Measurements from ENCODE around the gene ZNF462. TPM values are rescaled to one million over a fixed set of nuclear protein-coding genes. Genes with fewer than 3 reads are reported as not detected.
"Not testable (repeated sequence)": the region's sequence is repeated elsewhere in the genome, so short reads cannot be mapped to it uniquely, and the experiment has no call there.

ZNF462 gene, protein sequence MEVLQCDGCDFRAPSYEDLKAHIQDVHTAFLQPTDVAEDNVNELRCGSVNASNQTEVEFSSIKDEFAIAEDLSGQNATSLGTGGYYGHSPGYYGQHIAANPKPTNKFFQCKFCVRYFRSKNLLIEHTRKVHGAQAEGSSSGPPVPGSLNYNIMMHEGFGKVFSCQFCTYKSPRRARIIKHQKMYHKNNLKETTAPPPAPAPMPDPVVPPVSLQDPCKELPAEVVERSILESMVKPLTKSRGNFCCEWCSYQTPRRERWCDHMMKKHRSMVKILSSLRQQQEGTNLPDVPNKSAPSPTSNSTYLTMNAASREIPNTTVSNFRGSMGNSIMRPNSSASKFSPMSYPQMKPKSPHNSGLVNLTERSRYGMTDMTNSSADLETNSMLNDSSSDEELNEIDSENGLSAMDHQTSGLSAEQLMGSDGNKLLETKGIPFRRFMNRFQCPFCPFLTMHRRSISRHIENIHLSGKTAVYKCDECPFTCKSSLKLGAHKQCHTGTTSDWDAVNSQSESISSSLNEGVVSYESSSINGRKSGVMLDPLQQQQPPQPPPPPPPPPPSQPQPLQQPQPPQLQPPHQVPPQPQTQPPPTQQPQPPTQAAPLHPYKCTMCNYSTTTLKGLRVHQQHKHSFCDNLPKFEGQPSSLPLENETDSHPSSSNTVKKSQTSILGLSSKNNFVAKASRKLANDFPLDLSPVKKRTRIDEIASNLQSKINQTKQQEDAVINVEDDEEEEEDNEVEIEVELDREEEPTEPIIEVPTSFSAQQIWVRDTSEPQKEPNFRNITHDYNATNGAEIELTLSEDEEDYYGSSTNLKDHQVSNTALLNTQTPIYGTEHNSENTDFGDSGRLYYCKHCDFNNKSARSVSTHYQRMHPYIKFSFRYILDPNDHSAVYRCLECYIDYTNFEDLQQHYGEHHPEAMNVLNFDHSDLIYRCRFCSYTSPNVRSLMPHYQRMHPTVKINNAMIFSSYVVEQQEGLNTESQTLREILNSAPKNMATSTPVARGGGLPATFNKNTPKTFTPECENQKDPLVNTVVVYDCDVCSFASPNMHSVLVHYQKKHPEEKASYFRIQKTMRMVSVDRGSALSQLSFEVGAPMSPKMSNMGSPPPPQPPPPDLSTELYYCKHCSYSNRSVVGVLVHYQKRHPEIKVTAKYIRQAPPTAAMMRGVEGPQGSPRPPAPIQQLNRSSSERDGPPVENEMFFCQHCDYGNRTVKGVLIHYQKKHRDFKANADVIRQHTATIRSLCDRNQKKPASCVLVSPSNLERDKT (N-terminal part only)
- total RNA-seq, result 4.2 and 4.6 TPM in 2 replicates

DNA sequence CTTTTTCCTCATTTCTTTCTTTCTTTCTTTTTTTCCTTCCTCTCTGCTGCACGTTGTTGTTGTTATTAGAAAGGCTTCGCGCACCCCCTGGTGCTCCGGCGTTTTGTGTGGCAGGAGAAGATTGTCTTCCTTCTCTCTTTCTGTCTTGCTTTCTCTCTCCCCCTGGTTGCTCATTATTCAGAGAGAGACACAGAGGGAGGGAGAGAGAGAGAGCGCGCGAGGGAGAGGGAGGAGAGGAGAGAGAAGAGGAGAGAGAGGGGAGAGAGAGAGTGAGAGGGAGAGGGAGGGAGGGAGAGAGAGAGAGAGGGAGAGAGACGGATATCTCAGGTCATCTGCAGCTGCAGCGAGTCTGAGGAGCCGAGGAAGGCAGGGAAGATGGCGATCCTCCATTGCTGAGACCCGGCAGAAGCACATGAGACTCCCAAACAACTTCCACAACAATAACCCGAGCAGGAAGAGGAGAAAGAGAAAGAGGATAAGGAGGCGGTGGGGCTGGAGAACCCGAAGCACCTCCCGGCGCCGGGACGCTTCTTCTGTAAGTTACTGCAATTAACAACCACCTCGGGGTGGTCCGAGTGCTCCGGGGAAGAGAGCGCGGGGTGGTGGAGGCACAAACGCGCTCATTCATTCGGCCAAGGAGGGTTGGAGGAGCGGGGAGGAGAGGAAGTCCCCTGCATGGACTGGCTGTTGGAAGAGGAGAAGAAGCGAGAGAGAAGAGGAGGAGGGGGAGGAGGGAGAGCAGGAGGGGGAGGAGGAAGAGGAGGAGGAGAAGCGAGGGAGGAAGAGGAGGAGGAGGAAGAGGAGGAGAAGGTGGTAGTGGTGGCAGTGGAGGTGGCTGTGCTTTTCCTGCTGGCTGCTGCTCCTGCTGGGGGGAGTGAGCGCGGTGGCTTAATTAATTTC is at the start of gene ZNF462:
Gene ZNF462 (plus strand): TSS at position 346 of the 900 bp plus-strand sequence. CDS start 60,218 bp downstream, outside the sequence.
- DNase-seq (ENCODE audit: low read depth in 2 of 2), result peak; percentile 34 to 35

DNA sequence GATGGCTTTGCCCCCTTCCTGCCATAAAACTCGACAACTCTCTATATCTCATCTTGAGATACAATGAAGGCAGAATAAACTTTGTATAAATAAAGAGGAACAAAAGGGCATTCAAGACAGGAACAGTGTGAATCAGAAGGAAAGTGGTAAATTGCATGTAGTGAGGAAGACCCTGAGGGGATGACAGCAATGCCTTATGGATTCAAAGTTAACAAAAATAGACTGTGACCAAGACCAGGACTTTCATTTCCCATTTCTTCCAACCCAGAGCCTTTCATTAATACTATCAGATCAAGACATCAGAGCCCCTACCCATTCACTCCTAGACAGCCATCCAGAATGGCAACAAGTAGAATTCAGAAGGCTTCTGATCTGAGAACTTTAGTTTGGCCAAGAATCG is 46.4 kb upstream of the ZNF462 start:
- DNase-seq (ENCODE audit: low read depth in 2 of 2), result no peak

DNA sequence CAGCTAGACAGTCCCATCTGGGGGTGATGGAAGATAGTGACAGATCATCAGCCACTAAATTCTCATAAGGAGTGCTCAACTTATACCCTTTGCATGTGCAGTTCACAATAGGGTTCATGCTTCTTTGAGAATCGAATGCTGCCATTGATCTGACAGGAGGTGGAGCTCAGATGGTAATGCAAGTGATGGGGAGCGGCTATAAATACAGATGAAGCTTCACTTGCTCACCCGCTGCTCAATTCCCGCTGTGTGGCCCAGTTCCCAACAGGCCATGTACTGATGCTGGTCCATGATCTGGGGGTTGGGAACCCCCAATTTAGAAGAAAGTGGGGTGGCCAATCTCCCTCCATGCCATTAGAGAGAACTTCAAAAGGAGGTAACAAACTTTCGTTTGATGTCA is 44.9 kb upstream of the ZNF462 start:
- DNase-seq (ENCODE audit: low read depth in 2 of 2), result no peak

DNA sequence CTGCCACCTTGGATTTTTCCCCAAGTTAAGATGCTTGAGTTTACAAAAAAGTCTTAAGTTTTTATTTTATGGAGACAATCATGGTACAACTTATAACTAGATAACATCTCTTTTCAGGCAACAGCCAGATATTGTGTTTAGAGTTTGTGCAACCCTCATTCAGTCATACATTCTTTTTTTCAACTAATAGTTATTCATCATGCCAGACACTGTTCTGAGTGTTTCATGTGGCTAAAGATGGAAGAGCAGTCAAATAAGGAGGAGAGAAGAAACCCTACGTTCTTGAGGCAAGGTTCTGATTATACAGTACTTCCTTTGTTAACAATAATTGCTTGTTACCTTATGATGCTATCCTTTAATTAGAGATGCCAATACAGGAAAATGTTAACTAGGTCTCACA is 42.1 kb upstream of the ZNF462 start:
- DNase-seq (ENCODE audit: low read depth in 2 of 2), result no peak

DNA sequence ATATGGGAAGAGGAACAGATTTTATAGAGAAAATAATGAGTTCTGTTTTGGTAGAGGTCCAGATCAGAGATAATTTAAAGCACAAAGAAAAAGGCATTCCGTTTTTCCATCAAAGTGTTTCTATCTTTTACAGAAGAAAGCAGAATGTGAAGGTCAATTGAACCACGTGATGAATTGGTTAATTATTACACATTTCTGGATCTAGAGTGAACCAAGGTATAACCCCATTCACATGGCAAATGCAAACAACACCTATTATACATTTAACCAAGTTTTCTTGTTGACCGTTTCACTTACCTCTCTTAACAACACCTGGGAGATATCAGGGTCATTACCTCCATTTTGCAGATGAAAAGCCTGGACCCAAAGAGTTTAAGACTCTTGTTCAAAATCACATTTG is 34.9 kb upstream of the ZNF462 start:
- DNase-seq (ENCODE audit: low read depth in 2 of 2), result no peak

DNA sequence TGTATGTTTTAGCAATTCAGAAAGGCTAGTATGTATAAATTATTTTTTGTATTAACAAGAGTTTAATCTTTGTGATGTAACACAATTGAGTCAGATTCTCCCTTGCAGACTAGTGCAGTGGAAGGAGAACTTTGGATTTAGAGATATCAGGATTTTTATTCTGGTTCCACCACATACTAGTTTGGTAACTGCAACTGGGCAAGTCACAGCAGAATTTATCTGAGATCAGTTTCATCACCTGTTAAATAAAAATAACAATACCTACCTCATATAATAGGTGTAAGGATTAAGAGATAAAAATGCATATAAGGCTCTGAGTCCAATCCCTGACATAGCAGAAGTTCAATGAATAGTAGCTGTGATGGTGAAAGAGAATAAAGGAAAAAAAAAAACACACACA is 34.0 kb upstream of the ZNF462 start:
- DNase-seq (ENCODE audit: low read depth in 2 of 2), result no peak

DNA sequence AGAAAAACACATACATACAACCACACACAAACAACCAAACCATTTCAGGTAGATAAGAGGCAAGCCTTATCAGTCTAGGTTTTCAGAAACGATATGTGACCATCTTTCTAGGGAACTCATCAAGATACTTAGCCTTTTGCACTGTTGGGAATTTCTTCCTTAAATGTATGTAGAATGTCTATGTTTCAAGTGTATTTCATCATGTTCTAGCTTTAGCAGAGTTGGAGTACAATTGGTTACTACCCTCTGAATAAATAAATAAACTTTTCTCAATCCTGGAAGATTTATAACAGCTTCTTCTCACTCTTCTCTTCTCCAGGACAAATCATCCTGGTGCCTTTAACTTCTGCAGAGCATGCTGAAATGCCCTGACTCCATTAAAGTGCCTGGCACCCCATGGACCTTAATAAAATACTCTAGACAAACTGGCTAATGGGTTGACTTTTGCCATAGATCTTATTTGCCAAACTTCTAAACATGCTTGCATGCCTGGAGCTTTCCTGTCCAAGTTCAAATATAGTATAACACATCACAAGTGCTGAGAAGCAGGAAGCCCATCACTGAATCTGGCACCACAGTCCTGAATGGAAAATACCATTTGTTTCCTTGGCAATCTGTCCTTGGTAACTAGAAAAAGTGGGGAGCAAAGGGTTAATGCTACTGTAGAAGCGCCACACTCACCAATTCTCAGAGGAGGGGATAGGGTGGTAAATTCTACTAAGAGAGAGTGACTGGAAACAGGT is 33.1 kb upstream of the ZNF462 start:
- peak in 1 of 2 donors; percentile 76 for DNase-seq (ENCODE audit: low read depth in 2 of 2)

DNA sequence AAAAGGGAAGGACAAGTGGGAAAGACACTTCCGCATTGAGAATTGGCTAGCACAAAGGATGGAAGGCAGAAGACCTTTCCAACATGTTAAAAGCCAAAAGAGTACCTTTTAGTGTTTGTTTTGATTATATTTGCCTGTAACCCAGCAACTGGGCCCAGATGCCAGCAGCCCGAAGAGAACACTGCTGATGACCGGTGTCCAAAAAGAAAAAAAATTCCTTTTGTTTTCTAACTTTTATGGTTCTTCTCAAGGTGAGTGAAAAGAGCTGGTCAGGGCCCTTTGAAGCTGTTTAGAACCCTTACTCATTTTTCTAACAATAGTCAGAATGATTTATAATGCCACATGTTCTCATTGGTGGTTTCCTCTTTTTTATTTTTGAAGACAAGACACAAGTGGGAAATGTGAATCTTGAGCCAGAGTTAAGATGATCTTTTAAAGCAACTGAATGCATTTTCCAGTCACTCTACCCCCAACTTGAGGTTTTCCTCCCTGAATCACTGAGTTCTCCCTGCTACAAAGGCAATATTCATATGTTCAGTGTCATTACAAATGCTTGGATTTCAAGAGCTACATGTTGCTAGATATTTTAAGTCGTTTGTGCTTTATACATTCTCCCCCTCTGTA is 32.3 kb upstream of the ZNF462 start:
- peak; percentile 1 to 77 for DNase-seq (ENCODE audit: low read depth in 2 of 2)

DNA sequence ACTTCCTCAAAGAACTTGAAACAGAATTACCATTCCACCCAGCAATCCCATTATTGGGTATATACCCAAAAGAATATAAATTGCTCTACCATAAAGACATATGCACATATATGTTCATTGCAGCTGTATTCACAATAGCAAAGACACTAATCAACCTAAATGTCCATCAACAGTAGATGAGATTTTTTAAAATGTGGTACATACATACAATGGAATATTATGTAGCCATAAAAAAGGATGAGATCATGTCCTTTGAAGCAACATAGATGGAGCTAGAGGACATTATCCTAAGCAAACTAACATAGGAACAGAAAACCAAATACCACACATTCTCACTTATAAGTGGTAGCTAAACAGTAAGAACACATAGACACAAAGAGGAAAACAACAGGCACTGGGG is 28.1 kb upstream of the ZNF462 start:
- DNase-seq (ENCODE audit: low read depth in 2 of 2), result no peak

DNA sequence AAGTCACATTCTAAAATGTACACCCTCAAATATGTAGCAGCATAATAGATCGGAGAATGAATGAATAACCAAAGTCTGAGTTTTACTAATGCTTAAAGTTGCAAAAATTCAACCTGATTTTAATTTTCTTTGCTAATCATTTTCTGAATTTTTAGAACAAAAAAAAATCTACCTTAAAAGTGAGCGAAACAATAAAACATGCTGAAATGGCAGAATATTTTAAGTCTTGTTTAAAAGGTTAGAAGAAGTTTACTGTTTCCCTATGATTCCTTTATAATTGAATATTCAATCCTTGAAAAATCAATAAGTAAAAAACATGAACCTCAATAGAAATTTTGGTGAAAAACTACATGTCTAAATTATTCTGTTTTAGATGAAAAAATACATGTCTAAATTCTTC is 27.1 kb upstream of the ZNF462 start:
- no peak for DNase-seq (ENCODE audit: low read depth in 2 of 2)

DNA sequence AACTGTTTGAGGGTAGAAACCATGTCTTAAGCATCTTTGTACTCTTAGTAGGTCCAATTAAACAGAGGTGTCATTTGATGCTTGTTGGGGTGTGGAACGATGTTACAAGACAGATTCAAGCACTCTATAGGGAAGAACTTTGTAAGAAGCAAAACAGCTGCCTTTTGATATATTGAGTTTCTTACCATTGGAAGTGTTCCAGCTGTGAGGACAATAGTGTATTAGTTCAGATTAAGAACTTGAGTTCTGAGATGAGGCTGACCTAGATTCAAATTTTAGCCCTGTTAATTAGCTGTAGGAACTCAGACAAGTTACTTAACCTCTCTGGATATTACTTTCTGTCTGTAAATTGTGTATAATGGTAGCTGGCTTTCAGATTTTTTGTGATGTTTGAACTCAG is 19.6 kb upstream of the ZNF462 start:
- no peak for DNase-seq (ENCODE audit: low read depth in 2 of 2)

DNA sequence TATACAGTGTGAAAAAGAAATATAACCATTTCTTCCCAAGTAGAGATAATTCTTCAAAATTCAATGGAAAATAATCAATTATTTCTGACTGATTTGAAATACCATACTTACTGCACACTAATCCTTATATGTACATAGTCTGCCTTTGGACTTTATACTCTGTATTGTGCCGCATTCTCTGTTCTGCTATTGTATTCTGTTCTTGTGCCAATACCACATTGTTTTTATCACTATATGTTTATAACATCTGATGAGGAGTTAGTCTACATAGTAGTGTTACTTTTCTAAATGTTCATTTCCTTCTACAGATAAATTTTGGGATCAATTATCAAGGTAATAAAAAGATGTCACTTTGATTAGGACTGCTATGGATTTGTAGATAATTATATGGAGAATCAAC is 16.7 kb upstream of the ZNF462 start:
- DNase-seq (ENCODE audit: low read depth in 2 of 2), result no peak

DNA sequence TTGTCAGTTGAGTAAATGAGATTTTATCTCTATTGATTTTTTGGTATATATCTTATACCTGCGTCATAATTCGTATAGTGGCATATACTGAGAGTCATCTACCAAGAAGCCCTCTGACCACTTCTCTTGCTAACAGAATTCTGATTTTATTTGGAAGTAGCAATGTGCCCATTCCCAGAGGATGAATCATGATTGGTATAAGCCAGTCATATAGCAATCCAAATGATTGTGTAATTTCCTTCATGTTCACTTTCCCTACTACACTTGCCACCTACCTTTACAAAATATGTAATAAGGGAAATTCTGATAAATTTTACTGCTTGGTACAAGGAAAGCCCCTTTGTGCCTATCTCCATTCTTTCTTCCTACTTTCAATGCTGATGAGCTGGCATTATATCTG is 16.1 kb upstream of the ZNF462 start:
- peak in 1 of 2 donors; percentile 22 for DNase-seq (ENCODE audit: low read depth in 2 of 2)

DNA sequence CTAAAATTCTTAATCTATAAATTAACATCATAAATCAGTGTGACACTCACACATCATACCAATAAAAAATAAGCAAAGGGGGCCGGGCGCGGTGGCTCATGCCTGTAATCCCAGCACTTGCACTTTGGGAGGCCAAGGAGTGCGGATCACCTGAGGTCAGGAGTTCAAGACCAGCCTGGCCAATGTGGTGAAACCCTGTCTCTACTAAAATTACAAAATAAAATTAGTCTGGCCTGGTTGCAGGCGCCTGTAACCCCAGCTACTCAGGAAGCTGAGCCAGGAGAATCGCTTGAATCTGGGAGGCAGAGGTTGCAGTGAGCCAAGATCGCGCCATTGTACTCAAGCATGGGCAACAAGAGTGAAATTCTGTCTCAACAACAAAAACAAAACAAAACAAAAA is 11.3 kb upstream of the ZNF462 start:
- not testable (repeated sequence) for DNase-seq (ENCODE audit: low read depth in 2 of 2)

DNA sequence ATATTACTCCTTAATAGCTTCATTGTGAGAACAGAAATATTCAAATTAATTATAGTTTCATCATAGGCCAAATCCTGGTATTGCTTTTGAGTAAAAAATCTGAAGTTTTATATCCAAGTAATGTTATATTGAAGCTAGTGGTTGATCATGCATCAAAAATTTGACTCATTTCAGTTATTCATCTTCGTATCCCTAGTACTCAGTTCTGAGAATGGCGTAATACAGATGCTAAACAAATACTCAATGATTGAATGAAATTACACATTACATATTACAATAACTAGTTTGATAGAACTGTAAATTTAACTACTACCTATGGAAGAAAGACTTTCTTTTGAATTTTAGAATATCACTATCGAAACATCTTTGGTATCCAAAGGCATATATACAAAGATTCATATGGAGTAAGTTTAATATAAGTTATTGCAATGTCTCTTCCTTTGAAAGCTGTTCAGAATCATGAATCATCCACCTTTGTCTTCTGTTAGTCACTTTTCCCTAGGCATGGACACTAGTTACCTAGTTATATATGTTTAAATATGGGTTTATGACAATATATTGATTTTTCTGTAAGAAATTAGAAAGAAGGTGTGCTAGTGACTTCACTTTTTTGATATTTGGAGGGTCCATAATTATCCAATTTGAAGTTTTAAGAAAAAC is 5.0 kb upstream of the ZNF462 start:
- DNase-seq (ENCODE audit: low read depth in 2 of 2), result no peak

DNA sequence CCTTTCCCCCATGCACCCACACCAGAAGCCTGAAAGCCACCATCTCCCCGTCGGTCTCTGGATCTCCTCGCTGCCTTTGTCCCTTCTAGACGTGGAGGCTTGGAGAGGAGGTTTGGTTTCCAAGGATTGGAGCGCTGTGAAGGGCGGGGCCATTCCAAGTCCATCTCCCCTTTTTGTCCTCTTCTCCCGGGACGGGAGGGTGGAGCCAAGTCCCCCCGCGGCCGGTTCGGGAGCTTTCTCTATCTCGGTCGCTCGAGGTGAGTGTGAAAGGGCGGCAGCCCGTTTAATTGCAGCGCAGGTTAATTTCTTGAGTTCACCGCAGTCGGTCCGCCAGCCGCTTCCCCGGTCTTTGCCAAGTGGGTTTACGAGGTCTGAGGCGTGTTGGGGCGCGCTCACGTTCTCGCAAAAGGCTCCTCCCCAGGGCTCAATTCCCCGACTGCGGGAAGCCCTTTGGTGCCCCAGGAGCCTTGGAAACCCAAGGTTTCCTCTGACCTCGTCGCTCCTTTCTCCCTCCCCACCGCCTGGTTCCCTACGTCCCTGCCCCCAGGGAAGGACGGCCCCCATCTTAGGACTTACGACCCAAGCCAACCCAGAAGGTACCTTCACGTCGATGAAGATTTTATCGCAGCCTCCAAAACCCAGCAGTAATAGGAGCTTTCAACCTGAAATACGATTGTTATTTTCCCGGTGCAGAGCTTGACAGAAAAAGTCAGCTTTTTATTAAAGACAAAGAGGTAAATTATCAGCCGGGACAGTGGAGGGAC is 2.8 kb upstream of the ZNF462 start:
- DNase-seq (ENCODE audit: low read depth in 2 of 2), result no peak

DNA sequence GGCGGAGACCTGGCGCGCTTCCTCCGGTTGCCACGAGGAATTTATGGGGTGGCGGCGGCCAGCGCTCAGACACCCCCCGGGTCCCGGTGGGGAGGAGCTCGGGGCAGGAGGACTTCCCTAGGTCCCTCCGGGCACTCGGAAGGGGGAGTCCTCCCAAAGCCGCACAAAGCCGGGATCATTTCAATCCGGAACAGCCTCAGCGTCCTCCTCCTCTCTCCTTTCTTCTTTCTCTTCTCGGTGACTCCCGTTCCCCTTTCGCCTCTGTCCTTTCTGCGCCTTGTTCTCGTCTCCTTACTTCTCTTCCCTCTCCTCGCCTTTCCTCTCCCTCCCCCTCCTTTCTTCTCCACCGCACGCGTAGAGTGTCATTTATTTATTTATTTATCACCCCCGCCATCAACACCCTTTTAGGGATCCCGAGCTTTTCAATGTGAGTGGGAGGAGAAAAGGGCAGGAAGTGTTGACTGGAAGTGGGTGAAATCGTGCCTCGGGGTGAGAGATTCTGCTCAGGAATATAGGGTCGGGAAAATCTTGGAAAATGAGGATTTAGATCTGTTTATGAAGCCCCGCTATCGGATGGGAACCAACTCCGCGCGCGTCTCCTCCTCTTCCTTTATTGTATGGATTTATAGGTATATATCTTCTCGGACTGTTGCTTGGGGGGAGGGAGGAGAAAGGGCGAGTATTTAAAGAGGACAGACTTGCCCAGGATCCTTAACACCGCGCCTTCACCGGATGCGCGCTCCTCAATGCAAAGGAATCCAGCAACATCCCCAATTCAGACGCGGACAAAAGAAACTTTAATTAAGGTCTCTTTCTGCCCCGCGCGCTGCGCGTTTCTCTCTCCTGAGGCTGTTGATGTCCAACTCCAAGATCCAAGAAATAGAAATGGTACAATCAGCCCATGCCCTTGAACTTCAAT is 2.0 kb upstream of the ZNF462 start:
- peak; percentile 10 to 20 for DNase-seq (ENCODE audit: low read depth in 2 of 2)

Measured in lung microvascular endothelial cell (primary cell).